HEK293 (cell line): ENCODE data around the gene KRIT1.

Experiments used
- CTCF ChIA-PET: fragments of 350-600 bp; formaldehyde crosslinking; extraction: SDS; loops from one replicate; lab custom pipeline; 2021; ENCODE audit warnings: antibody characterized with exemption; lab: Yijun Ruan, JAX
- POLR2A ChIA-PET: fragments of 300-600 bp; formaldehyde crosslinking; extraction: SDS; loops from one replicate; lab custom pipeline; 2020; ENCODE audit warnings: antibody characterized with exemption, inconsistent platforms; lab: Yijun Ruan, JAX
- H3K27ac ChIP-seq: fragments of 200-500 bp; sonication (Bioruptor generic); 2 replicates; pipeline ENCODE4 v1.5.1; 2014; ENCODE audit warnings: low read depth, low read length, control low read depth, inconsistent platforms; ENCODE audit errors: extremely low read depth
- H3K36me3 ChIP-seq, 2 experiments: fragments of 200-500 bp in 1 of 2; sonication (Bioruptor generic) in 1 of 2; 1 replicate in 1 of 2; 2 replicates in 1 of 2; pipeline ENCODE4 v1.5.1; 2014 to 2017; ENCODE audit warnings: inconsistent platforms in 2 of 2, low read length in 2 of 2; ENCODE audit not compliant: control insufficient read depth in 2 of 2, insufficient read depth in 1 of 2
- H3K4me1 ChIP-seq: fragments of 200-500 bp; sonication (Bioruptor generic); 2 replicates; pipeline ENCODE4 v1.5.1; 2014; ENCODE audit warnings: mild to moderate bottlenecking, low read length, inconsistent platforms; ENCODE audit not compliant: control insufficient read depth, insufficient read depth
- H3K4me3 ChIP-seq: 2 replicates; pipeline ENCODE4 v1.5.1; 2011; ENCODE audit warnings: low read depth, mild to moderate bottlenecking, control low read depth, low read length, moderate library complexity
- H3K9me3 ChIP-seq: fragments of 200-500 bp; sonication (Bioruptor generic); 2 replicates; pipeline ENCODE4 v1.5.1; 2014; ENCODE audit warnings: low read depth, low read length, inconsistent platforms; ENCODE audit not compliant: control insufficient read depth, insufficient read depth
- FEZF1 ChIP-seq: fragments of 450-650 bp; formaldehyde crosslinking; IDR thresholded peaks from 2 replicates; pipeline ENCODE4 v1.5.1; 2016; ENCODE audit warnings: missing biosample characterization, missing genetic modification characterization
- HIC1 ChIP-seq: fragments of 450-650 bp; formaldehyde crosslinking; IDR thresholded peaks from 2 replicates; pipeline ENCODE4 v1.5.1; 2016; ENCODE audit warnings: missing biosample characterization, missing genetic modification characterization
- MEIS1 ChIP-seq: sonication (generic); formaldehyde crosslinking; IDR thresholded peaks from 2 replicates; pipeline ENCODE4 v1.8.1; 2022; ENCODE audit warnings: missing genetic modification reagents, mild to moderate bottlenecking, borderline replicate concordance
- SP3 ChIP-seq: fragments of 450-650 bp; formaldehyde crosslinking; IDR thresholded peaks from 2 replicates; pipeline ENCODE4 v1.5.1; 2016; ENCODE audit warnings: missing biosample characterization, missing genetic modification characterization
- ZBTB1 ChIP-seq: fragments of 450-650 bp; formaldehyde crosslinking; IDR thresholded peaks from 2 replicates; pipeline ENCODE4 v1.5.1; 2016; ENCODE audit warnings: missing biosample characterization, missing genetic modification characterization
- ZBTB20 ChIP-seq: fragments of 450-650 bp; formaldehyde crosslinking; IDR thresholded peaks from 2 replicates; pipeline ENCODE4 v1.5.1; 2016; ENCODE audit warnings: missing biosample characterization, missing genetic modification characterization
- ZNF121 ChIP-seq: fragments of 450-650 bp; formaldehyde crosslinking; IDR thresholded peaks from 2 replicates; pipeline ENCODE4 v1.5.1; 2016; ENCODE audit warnings: missing biosample characterization, missing genetic modification characterization
- ZNF132 ChIP-seq: fragments of 450-650 bp; formaldehyde crosslinking; IDR thresholded peaks from 2 replicates; pipeline ENCODE4 v1.5.1; 2017; ENCODE audit warnings: missing biosample characterization, missing genetic modification characterization, borderline replicate concordance
- ZNF138 ChIP-seq: fragments of 450-650 bp; formaldehyde crosslinking; IDR thresholded peaks from 2 replicates; pipeline ENCODE4 v1.5.1; 2016; ENCODE audit warnings: missing biosample characterization, missing genetic modification characterization, borderline replicate concordance
- ZNF221 ChIP-seq: fragments of 450-650 bp; formaldehyde crosslinking; IDR thresholded peaks from 2 replicates; pipeline ENCODE4 v1.5.1; 2017; ENCODE audit warnings: missing biosample characterization, missing genetic modification characterization, borderline replicate concordance
- ZNF223 ChIP-seq: fragments of 450-650 bp; formaldehyde crosslinking; IDR thresholded peaks from 2 replicates; pipeline ENCODE4 v1.5.1; 2016; ENCODE audit warnings: missing biosample characterization, missing genetic modification characterization
- ZNF239 ChIP-seq: fragments of 450-650 bp; formaldehyde crosslinking; IDR thresholded peaks from 2 replicates; pipeline ENCODE4 v1.5.1; 2016; ENCODE audit warnings: missing biosample characterization, missing genetic modification characterization
- ZNF302 ChIP-seq: fragments of 450-650 bp; formaldehyde crosslinking; IDR thresholded peaks from 2 replicates; pipeline ENCODE4 v1.5.1; 2016; ENCODE audit warnings: missing biosample characterization, missing genetic modification characterization, low read depth
- ZNF354C ChIP-seq: fragments of 450-650 bp; formaldehyde crosslinking; IDR thresholded peaks from 2 replicates; pipeline ENCODE4 v1.5.1; 2016; ENCODE audit warnings: missing biosample characterization, missing genetic modification characterization, low read depth, borderline replicate concordance
- ZNF391 ChIP-seq: fragments of 450-650 bp; formaldehyde crosslinking; IDR thresholded peaks from 2 replicates; pipeline ENCODE4 v1.5.1; 2016; ENCODE audit warnings: low read depth, missing biosample characterization, missing genetic modification characterization, borderline replicate concordance
- ZNF433 ChIP-seq: fragments of 450-650 bp; formaldehyde crosslinking; IDR thresholded peaks from 2 replicates; pipeline ENCODE4 v1.5.1; 2016; ENCODE audit warnings: missing biosample characterization, missing genetic modification characterization, low read depth
- ZNF473 ChIP-seq: fragments of 450-650 bp; formaldehyde crosslinking; IDR thresholded peaks from 2 replicates; pipeline ENCODE4 v1.5.1; 2017; ENCODE audit warnings: missing biosample characterization, missing genetic modification characterization
- ZNF530 ChIP-seq: fragments of 450-650 bp; formaldehyde crosslinking; IDR thresholded peaks from 2 replicates; pipeline ENCODE4 v1.5.1; 2016; ENCODE audit warnings: low read depth, missing biosample characterization, missing genetic modification characterization
- ZNF585B ChIP-seq: fragments of 450-650 bp; formaldehyde crosslinking; IDR thresholded peaks from 2 replicates; pipeline ENCODE4 v1.5.1; 2016; ENCODE audit warnings: missing biosample characterization, missing genetic modification characterization
- ZNF624 ChIP-seq: fragments of 450-650 bp; formaldehyde crosslinking; IDR thresholded peaks from 2 replicates; pipeline ENCODE4 v1.5.1; 2017; ENCODE audit warnings: missing biosample characterization, missing genetic modification characterization
- ZNF645 ChIP-seq: fragments of 450-650 bp; formaldehyde crosslinking; IDR thresholded peaks from 2 replicates; pipeline ENCODE4; 2016; ENCODE audit warnings: missing biosample characterization, missing genetic modification characterization
- ZNF704 ChIP-seq: fragments of 450-650 bp; formaldehyde crosslinking; IDR thresholded peaks from 2 replicates; pipeline ENCODE4 v1.5.1; 2016; ENCODE audit warnings: missing biosample characterization, missing genetic modification characterization
- ZNF768 ChIP-seq: fragments of 450-650 bp; formaldehyde crosslinking; IDR thresholded peaks from 2 replicates; pipeline ENCODE4 v1.5.1; 2018; ENCODE audit warnings: missing biosample characterization, mild to moderate bottlenecking, missing genetic modification characterization
- ZNF785 ChIP-seq: fragments of 450-650 bp; formaldehyde crosslinking; IDR thresholded peaks from 2 replicates; pipeline ENCODE4 v1.5.1; 2016; ENCODE audit warnings: missing biosample characterization, missing genetic modification characterization
- ZNF830 ChIP-seq: fragments of 450-650 bp; IDR thresholded peaks from 2 replicates; pipeline ENCODE4 v1.5.0; 2018; ENCODE audit warnings: missing biosample characterization, missing genetic modification characterization, low read depth, mild to moderate bottlenecking, moderate library complexity
- ZSCAN4 ChIP-seq: fragments of 450-650 bp; formaldehyde crosslinking; IDR thresholded peaks from 2 replicates; pipeline ENCODE4 v1.5.1; 2017; ENCODE audit warnings: missing biosample characterization, missing genetic modification characterization
- ZSCAN5A ChIP-seq: fragments of 450-650 bp; formaldehyde crosslinking; IDR thresholded peaks from 2 replicates; pipeline ENCODE4 v1.5.1; 2016; ENCODE audit warnings: missing biosample characterization, missing genetic modification characterization

Gene KRIT1

GRCh38 chr7:92205987-92206386, 39.7 kb downstream of the KRIT1 start:
- Histone ChIP-seq H3K4me1 (no peaks in the 10 kb centered on the region), H3K27ac (no peak overlapping the region), H3K9me3 (no peaks in the 10 kb centered on the region), H3K4me3 (no peak overlapping the region), H3K36me3 (peaks cover 29 to 41% of the 10 kb centered on the region in 2 experiments)
- ChIA-PET POLR2A (no interaction called here), CTCF (interaction anchor here (0.6 to 2.2 kb wide), 2 partner anchors 26 to 49 kb away, joined by 3 to 6 read pairs; partner anchors contain the start of gene LRRD1)
- no peak for TF ChIP-seq ZNF121 (tag by site-specific recombination)
- TF ChIP-seq ZNF132 (tag by site-specific recombination) = no peak
- TF ChIP-seq ZNF239 (tag by site-specific recombination) = no peak
- no peak for TF ChIP-seq ZNF391
- no peak for TF ChIP-seq ZSCAN4 (tag by site-specific recombination)
- no peak for TF ChIP-seq ZNF585B (tag by site-specific recombination)
- TF ChIP-seq ZBTB1 (tag by site-specific recombination) = no peak
- TF ChIP-seq ZNF830 (tag by site-specific recombination) = no peak
- TF ChIP-seq ZNF138 (tag by site-specific recombination) = no peak
- no peak for TF ChIP-seq ZNF785 (tag by site-specific recombination)
- no peak for TF ChIP-seq ZNF221
- no peak for TF ChIP-seq ZNF302 (tag by site-specific recombination)
- no peak for TF ChIP-seq ZNF768 (tag by site-specific recombination)
- TF ChIP-seq ZNF704 = no peak

GRCh38 chr7:92200791-92201190, 44.9 kb downstream of the KRIT1 start:
- POLR2A ChIA-PET = no interaction called here
- no peak overlapping the region for H3K27ac ChIP-seq
- TF ChIP-seq ZNF645 (tag by site-specific recombination) (no peak), ZBTB20 (tag by site-specific recombination) (no peak), MEIS1 (CRISPR knock-in tag) (no peak), FEZF1 (no peak), SP3 (tag by site-specific recombination) (no peak), ZNF624 (no peak), ZNF433 (tag by site-specific recombination) (no peak), ZNF354C (tag by site-specific recombination) (no peak), ZSCAN5A (tag by site-specific recombination) (no peak), ZNF473 (tag by site-specific recombination) (no peak), ZNF223 (tag by site-specific recombination) (no peak), ZNF530 (tag by site-specific recombination) (no peak), ZBTB1 (tag by site-specific recombination) (no peak), HIC1 (no peak)
- H3K4me3 ChIP-seq = no peak overlapping the region
- CTCF ChIA-PET = interaction anchor here (0.6 to 1.0 kb wide), 2 partner anchors 225 to 247 kb away, joined by 3 read pairs; partner anchors contain the start of gene GATAD1
- H3K4me1 ChIP-seq = no peaks in the 10 kb centered on the region
- no peaks in the 10 kb centered on the region for H3K9me3 ChIP-seq
- H3K36me3 ChIP-seq = peaks cover 17 to 35% of the 10 kb centered on the region in 2 experiments
